ENCODE data around the gene ARMH1. TPM values are rescaled to one million over a fixed set of nuclear protein-coding genes. Genes with fewer than 3 reads are reported as not detected.

The ARMH1 gene
- total RNA-seq, 2 experiments from 2014 or later = 95.7 to 105 TPM

- ATAC-seq (ENCODE audit: low read depth) (no peak), DNase-seq (no peak)
- no peak overlapping the region for H3K4me3 Mint-ChIP-seq
- peaks cover 3% of the 10 kb centered on the region for H3K27me3 Mint-ChIP-seq
- H3K27ac Mint-ChIP-seq = peak overlapping the region; percentile 3
- no peaks in the 10 kb centered on the region for H3K9me3 Mint-ChIP-seq
- POLR2A ChIA-PET = no interaction called here
- H3K4me1 Mint-ChIP-seq = peaks cover 9% of the 10 kb centered on the region
- no peaks in the 10 kb centered on the region for H3K36me3 Mint-ChIP-seq
These were observed 7.7 kb downstream of the ARMH1 start for GRCh38 chr1:44681905-44682882.

GRCh38 chr1:44682883-44683265 lies 8.4 kb downstream of the ARMH1 start:
- no peak for ATAC-seq (ENCODE audit: low read depth)
- peaks cover 3% of the 10 kb centered on the region for H3K27me3 Mint-ChIP-seq
- no peak overlapping the region for H3K27ac Mint-ChIP-seq
- POLR2A ChIA-PET = no interaction called here
- H3K4me3 Mint-ChIP-seq = no peak overlapping the region
- H3K36me3 Mint-ChIP-seq = no peaks in the 10 kb centered on the region
- no peaks in the 10 kb centered on the region for H3K9me3 Mint-ChIP-seq
- H3K4me1 Mint-ChIP-seq = peaks cover 9% of the 10 kb centered on the region
- no peak for DNase-seq

- ATAC-seq (ENCODE audit: low read depth) (peak; percentile 22), DNase-seq (no peak)
- Mint-ChIP-seq H3K4me1 (peaks cover 9% of the 10 kb centered on the region), H3K27me3 (peaks cover 3% of the 10 kb centered on the region), H3K27ac (no peak overlapping the region), H3K9me3 (no peaks in the 10 kb centered on the region), H3K36me3 (no peaks in the 10 kb centered on the region), H3K4me3 (no peak overlapping the region)
- POLR2A ChIA-PET = interaction anchor here (1.1 to 1.4 kb wide), 2 partner anchors 10 to 37 kb away, joined by 4 to 5 read pairs; partner anchors contain the start of genes ARMH1 and TMEM53
These were observed 10.0 kb downstream of the ARMH1 start for GRCh38 chr1:44684525-44684924.

- Mint-ChIP-seq H3K27me3 (peaks cover 3% of the 10 kb centered on the region), H3K9me3 (no peaks in the 10 kb centered on the region), H3K4me1 (peaks cover 9% of the 10 kb centered on the region), H3K4me3 (no peak overlapping the region), H3K36me3 (no peaks in the 10 kb centered on the region), H3K27ac (no peak overlapping the region)
- DNase-seq (no peak), ATAC-seq (ENCODE audit: low read depth) (no peak)
- POLR2A ChIA-PET = no interaction called here
These were observed 10.7 kb downstream of the ARMH1 start for GRCh38 chr1:44685218-44685617.

- POLR2A ChIA-PET = no interaction called here
- Mint-ChIP-seq H3K9me3 (no peaks in the 10 kb centered on the region), H3K27ac (no peak overlapping the region), H3K4me3 (no peak overlapping the region), H3K36me3 (no peaks in the 10 kb centered on the region), H3K27me3 (peaks cover 3% of the 10 kb centered on the region), H3K4me1 (peaks cover 10% of the 10 kb centered on the region)
- DNase-seq (no peak), ATAC-seq (ENCODE audit: low read depth) (no peak)
These were observed 11.4 kb downstream of the ARMH1 start for GRCh38 chr1:44685881-44686280.

- no peak for ATAC-seq (ENCODE audit: low read depth)
- H3K27ac Mint-ChIP-seq = no peak overlapping the region
- no peaks in the 10 kb centered on the region for H3K9me3 Mint-ChIP-seq
- peaks cover 3% of the 10 kb centered on the region for H3K27me3 Mint-ChIP-seq
- H3K4me1 Mint-ChIP-seq = peaks cover 15% of the 10 kb centered on the region
- POLR2A ChIA-PET = interaction anchor here (1.4 kb wide), 1 partner anchor 15 kb away, joined by 4 read pairs; the partner anchor contains the start of genes ARMH1 and TMEM53
- H3K36me3 Mint-ChIP-seq = no peaks in the 10 kb centered on the region
- no peak overlapping the region for H3K4me3 Mint-ChIP-seq
- no peak for DNase-seq
These were observed 14.4 kb downstream of the ARMH1 start for GRCh38 chr1:44688760-44689446.

- H3K36me3 Mint-ChIP-seq = no peaks in the 10 kb centered on the region
- no peak for DNase-seq
- POLR2A ChIA-PET = interaction anchor here (1.4 kb wide), 1 partner anchor 15 kb away, joined by 4 read pairs; the partner anchor contains the start of genes ARMH1 and TMEM53
- no peak overlapping the region for H3K4me3 Mint-ChIP-seq
- no peak overlapping the region for H3K27ac Mint-ChIP-seq
- peaks cover 14% of the 10 kb centered on the region for H3K4me1 Mint-ChIP-seq
- H3K27me3 Mint-ChIP-seq = peaks cover 3% of the 10 kb centered on the region
- H3K9me3 Mint-ChIP-seq = no peaks in the 10 kb centered on the region
- ATAC-seq (ENCODE audit: low read depth) = no peak
These were observed 14.9 kb downstream of the ARMH1 start for GRCh38 chr1:44689447-44689765.

GRCh38 chr1:44693159-44693558 lies 18.6 kb downstream of the ARMH1 start:
- ATAC-seq (ENCODE audit: low read depth) (peak; percentile 20), DNase-seq (no peak)
- Mint-ChIP-seq H3K4me1 (peaks cover 26% of the 10 kb centered on the region), H3K36me3 (no peaks in the 10 kb centered on the region), H3K9me3 (no peaks in the 10 kb centered on the region), H3K27me3 (no peaks in the 10 kb centered on the region), H3K4me3 (no peak overlapping the region), H3K27ac (no peak overlapping the region)
- POLR2A ChIA-PET = interaction anchor here (1.0 kb wide), 1 partner anchor 28 kb away, joined by 3 read pairs; no protein-coding TSS in a partner anchor

GRCh38 chr1:44693900-44694299 lies 19.4 kb downstream of the ARMH1 start:
- POLR2A ChIA-PET = interaction anchor here (1.0 kb wide), 1 partner anchor 28 kb away, joined by 3 read pairs; no protein-coding TSS in a partner anchor
- no peak overlapping the region for H3K4me3 Mint-ChIP-seq

GRCh38 chr1:44694863-44695478 lies 20.5 kb downstream of the ARMH1 start:
- ATAC-seq (ENCODE audit: low read depth) (no peak), DNase-seq (no peak)
- H3K9me3 Mint-ChIP-seq = no peaks in the 10 kb centered on the region
- H3K4me1 Mint-ChIP-seq = peaks cover 26% of the 10 kb centered on the region
- no peak overlapping the region for H3K27ac Mint-ChIP-seq
- no peaks in the 10 kb centered on the region for H3K27me3 Mint-ChIP-seq
- H3K36me3 Mint-ChIP-seq = no peaks in the 10 kb centered on the region
- POLR2A ChIA-PET = interaction anchor here (4.5 kb wide), 1 partner anchor 26 kb away, joined by 51 read pairs; no protein-coding TSS in a partner anchor
- no peak overlapping the region for H3K4me3 Mint-ChIP-seq

More at GRCh38 chr1:44693900-44694299, 19.4 kb downstream of the ARMH1 start:
- no peak for ATAC-seq (ENCODE audit: low read depth)
- no peaks in the 10 kb centered on the region for H3K27me3 Mint-ChIP-seq
- H3K36me3 Mint-ChIP-seq = no peaks in the 10 kb centered on the region
- no peak for DNase-seq
- peaks cover 26% of the 10 kb centered on the region for H3K4me1 Mint-ChIP-seq
- H3K9me3 Mint-ChIP-seq = no peaks in the 10 kb centered on the region
- H3K27ac Mint-ChIP-seq = no peak overlapping the region

GRCh38 chr1:44695671-44696070 lies 21.2 kb downstream of the ARMH1 start:
- no peaks in the 10 kb centered on the region for H3K36me3 Mint-ChIP-seq
- peak overlapping the region; percentile 55 for H3K27ac Mint-ChIP-seq
- no peak for ATAC-seq (ENCODE audit: low read depth)
- no peak overlapping the region for H3K4me3 Mint-ChIP-seq
- POLR2A ChIA-PET = interaction anchor here (0.9 to 4.5 kb wide), 4 partner anchors 21 to 80 kb away, joined by 3 to 51 read pairs (median 13); partner anchors contain the start of genes ARMH1, RPS8 and TMEM53
- no peak for DNase-seq
- peaks cover 25% of the 10 kb centered on the region for H3K4me1 Mint-ChIP-seq
- H3K9me3 Mint-ChIP-seq = no peaks in the 10 kb centered on the region
- no peaks in the 10 kb centered on the region for H3K27me3 Mint-ChIP-seq

- Mint-ChIP-seq H3K36me3 (no peaks in the 10 kb centered on the region), H3K4me1 (peaks cover 25% of the 10 kb centered on the region), H3K27ac (peak overlapping the region; percentile 83), H3K27me3 (no peaks in the 10 kb centered on the region), H3K4me3 (no peak overlapping the region), H3K9me3 (no peaks in the 10 kb centered on the region)
- no peak for DNase-seq
- POLR2A ChIA-PET = interaction anchor here (0.7 to 4.5 kb wide), 9 partner anchors 14 to 104 kb away, joined by 3 to 51 read pairs (median 5); partner anchors contain the start of genes ARMH1, PLK3, RNU5D-1 and RPS8
- ATAC-seq (ENCODE audit: low read depth) = no peak
These were observed 21.6 kb downstream of the ARMH1 start for GRCh38 chr1:44696101-44696500.
